Stimulated activated CD4-positive, alpha-beta T cell treated with anti-CD3 and anti-CD28 coated beads, Interleukin-12 subunit alpha, Interleukin-12 subunit beta, amount 100 ng/mL, for 24 hours (primary cell): Measurements from ENCODE around the gene ESPNL.
"Not testable (repeated sequence)": the region's sequence is repeated elsewhere in the genome, so short reads cannot be mapped to it uniquely, and the experiment has no call there.

Experiments used
- DNase-seq, 2 experiments: peaks; one replicate each; pipeline ENCODE4 v3.0.0-alpha.2; 2020; ENCODE audit warnings: low read depth in 2 of 2

The ESPNL gene

GRCh38 chr2:238115709-238116108 is 15.6 kb downstream of the ESPNL start:
- DNase-seq = not testable (repeated sequence)

DNA sequence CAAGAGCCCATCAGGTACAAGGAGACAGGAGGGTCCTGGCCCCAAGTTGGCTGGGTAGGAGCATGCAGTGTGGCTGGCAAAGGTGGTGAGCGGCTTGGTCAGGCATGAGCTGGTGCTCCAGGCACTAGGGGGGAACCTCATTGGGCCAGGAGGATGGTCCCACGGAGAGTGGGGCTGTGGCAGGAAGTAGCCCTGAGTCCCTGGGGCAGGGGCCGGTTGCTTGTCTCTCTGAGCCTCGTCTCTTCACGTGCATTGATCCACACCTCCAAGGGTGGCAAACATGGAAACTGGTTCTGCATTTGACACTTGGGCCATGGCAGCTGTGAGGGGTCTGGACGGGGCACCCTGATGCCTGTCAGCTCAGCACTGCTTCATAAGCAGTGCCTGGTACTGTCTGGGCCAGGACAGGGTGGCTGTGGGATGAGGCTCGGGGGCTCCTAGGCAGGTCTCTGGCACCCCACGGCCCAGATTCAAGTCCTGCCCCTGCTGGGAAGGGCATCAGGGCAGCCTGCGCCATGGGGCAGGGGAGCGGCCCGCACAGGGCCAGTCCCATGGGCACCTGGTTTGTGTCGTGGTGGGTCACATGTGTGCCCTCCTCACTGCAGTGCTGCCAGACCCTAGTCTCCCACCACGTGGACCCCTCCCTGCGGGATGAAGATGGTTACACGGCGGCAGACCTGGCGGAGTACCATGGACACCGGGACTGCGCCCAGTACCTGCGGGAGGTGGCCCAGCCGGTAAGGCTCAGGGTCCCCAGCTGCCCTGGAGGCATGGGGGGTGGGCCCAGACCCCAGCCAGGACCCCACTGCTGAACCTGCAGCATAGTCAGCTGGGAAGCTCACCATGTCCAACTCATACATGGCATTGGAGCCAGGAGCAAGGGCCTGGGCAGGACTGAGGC is 16.4 kb downstream of the ESPNL start:
- no peak for DNase-seq

DNA sequence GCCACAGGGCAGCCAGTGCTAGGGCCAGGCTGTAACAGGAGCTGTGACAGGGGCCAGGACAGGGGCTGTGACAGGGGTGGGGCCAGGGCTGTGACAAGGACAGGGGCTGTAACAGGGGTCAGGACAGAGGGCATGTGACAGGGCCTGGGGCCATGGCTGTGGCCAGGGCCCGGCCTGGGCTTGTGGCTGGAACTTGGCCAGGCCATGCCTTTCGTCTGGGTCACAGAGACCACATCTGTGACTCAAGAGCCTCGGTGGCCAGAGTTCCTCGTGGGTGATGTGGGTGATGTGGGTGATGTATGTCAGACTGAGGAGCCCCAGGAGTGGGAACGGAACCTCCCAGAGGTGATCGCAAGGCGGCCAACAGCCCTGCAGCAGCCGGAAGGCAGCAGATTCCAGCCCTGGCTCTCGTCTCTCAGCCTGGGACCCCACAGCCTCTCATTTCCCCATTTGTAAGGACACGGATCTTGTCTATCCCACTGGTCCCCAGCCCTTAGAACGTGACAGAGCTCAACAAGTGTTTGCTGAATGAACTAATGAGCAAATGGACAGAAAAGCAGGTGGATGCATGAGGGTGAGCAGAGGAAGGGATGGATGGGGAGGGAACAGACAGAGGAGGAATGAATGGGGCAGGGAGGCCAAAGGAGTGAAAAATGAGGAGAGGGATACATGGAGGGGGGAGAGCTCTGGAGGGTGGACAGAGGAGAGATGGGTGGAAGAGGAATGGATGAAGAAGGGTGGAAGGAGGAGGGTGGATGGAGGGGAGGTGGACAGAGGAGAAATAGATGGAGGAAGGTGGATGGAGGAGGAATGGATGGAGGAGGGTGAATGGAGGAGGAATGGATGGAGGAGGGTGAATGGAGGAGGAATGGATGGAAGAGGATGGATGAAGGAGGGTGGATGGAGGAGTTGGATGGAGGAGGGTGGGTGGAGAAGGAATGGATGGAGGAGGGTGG is 17.3 kb downstream of the ESPNL start:
- DNase-seq = no peak

- no peak for DNase-seq
These were observed 19.8 kb downstream of the ESPNL start for GRCh38 chr2:238119756-238120462.

- DNase-seq = no peak
These were observed 20.5 kb downstream of the ESPNL start for GRCh38 chr2:238120463-238121298.

- no peak for DNase-seq
These were observed 21.6 kb downstream of the ESPNL start for GRCh38 chr2:238121511-238122286.

DNA sequence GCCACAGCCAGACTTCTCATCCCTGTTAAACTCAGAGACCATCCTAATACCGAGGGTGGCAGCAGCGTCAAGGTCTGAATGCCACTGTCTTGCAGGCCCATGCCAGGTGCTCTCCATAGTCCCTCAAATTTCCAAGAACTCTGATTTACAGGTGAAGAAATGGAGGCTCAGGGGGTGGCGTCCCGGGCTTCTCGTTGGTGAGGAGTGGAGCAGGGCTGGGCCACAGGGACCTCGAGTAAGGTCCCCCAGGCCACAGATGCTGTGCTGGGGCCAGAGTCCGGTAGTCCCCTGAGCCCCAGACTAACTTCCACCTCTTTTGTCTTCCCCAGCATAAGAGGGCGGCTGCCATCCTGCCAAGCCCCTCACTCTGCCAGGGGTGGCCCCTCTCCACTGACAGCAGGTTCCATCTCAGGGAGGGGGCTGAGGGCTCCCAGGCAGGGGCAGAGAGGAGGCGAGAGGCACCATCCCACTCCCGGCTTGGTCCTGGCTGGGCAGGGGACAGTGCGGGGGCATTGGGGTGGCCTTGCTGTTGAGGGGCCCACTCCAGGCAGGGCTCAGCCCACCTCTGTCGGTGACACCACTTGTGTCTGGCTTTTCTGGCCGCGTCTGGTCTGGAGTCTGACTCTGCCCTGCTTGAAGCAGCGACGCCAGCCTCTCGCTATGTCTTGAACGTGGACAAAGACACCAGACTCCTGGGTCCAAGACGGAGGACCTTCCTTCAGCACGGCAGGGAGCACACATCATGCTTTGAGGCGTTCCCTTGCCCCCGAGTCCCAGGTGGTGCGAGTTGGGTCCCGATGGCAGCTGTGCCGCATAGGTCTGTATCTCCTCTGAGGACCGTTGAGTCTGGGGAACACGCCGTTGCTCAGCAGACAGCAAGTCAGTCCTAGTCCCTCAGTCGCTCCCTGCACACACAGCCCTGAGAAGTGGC is 22.4 kb downstream of the ESPNL start:
- DNase-seq = no peak

- DNase-seq = no peak
These were observed 23.3 kb downstream of the ESPNL start for GRCh38 chr2:238123218-238123971.

- DNase-seq = no peak
These were observed 23.9 kb downstream of the ESPNL start for GRCh38 chr2:238123991-238124470.

- DNase-seq = no peak
These were observed 24.5 kb downstream of the ESPNL start for GRCh38 chr2:238124488-238125126.

GRCh38 chr2:238125127-238125885 is 25.2 kb downstream of the ESPNL start:
- DNase-seq = no peak

DNA sequence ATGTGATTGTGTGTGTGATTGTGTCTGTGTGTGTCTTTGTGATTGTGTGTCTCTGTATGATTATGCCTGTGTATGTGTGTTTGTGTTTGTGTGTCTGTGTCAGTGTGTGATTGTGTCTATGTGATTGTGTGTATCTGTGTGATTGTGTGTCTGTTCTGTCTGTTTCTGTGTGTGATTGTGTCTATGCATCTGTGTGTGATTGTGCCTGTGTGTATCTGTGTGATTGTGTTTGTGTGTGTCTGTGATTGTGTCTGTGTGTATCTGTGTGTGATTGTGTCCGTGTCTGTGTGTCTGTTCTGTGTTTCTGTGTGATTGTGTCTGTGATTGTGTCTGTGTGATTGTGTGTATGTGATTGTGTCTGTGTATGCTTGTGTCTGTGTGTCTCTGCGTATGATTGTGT is 26.2 kb downstream of the ESPNL start:
- no peak for DNase-seq

GRCh38 chr2:238126775-238127164 is 26.6 kb downstream of the ESPNL start:
- DNase-seq = no peak

- no peak for DNase-seq
These were observed 27.3 kb downstream of the ESPNL start for GRCh38 chr2:238127165-238128060.

DNA sequence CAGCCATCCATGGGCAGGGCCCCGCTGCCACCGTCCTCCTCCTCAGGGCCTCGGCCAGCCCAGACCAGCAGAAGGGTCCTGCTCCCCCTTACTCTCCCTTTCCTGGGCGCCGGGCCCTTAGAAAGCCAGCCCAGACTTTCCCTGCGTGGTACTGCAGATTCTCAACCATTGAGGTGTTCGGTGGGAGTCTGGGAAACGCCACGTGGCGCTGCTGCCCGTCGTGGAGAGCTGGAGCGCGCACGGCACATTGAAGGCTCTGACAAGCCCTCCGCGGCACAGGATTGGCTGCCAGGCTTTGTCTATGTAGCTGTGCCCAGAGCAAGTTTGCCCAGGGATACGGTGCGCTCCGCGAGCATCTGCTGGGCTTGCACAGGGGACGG is 27.9 kb downstream of the ESPNL start:
- no peak for DNase-seq

- no peak for DNase-seq
These were observed 28.4 kb downstream of the ESPNL start for GRCh38 chr2:238128534-238129001.
